Common myeloid progenitor, CD34-positive (primary cell): ENCODE results near the gene SPACA4.

Experiments
- CTCF ChIA-PET: fragments of 350-600 bp; sonication (Branson Sonifier 250); formaldehyde crosslinking; loops from one replicate; lab custom pipeline; 2021; ENCODE audit warnings: antibody characterized with exemption; lab: Charles Lee
- POLR2A ChIA-PET: fragments of 350-600 bp; sonication (Branson Sonifier 250); formaldehyde crosslinking; loops from one replicate; lab custom pipeline; 2021; ENCODE audit warnings: antibody characterized with exemption; lab: Charles Lee
- DNase-seq, 3 donors: peaks; one replicate each; pipeline versions ENCODE4 v3.0.0 to v3.0.0-alpha.2; 2013
- H3K27ac ChIP-seq, 2 experiments: 1 replicate in 1 of 2; 2 replicates in 1 of 2; pipeline ENCODE4 v1.7.0; 2013; ENCODE audit warnings: inconsistent platforms in 2 of 2, low read length in 2 of 2, mild to moderate bottlenecking in 2 of 2, low read depth in 1 of 2, moderate library complexity in 1 of 2; ENCODE audit not compliant: severe bottlenecking in 2 of 2, insufficient read depth in 1 of 2, poor library complexity in 1 of 2
- H3K27me3 ChIP-seq, 5 experiments: replicated peaks in 2 of 5; 1 replicate in 3 of 5; 2 replicates in 2 of 5; pipeline versions ENCODE4 v1.6.1 to v1.7.0; 2013; ENCODE audit warnings: low read length in 4 of 5, mild to moderate bottlenecking in 2 of 5, moderate library complexity in 2 of 5, inconsistent platforms in 1 of 5; ENCODE audit not compliant: insufficient read depth in 5 of 5, control insufficient read depth in 4 of 5
- H3K36me3 ChIP-seq, 4 experiments: 1 replicate in 2 of 4; 2 replicates in 2 of 4; pipeline versions ENCODE4 v1.6.1 to v1.7.0; 2013; ENCODE audit warnings: low read length in 3 of 4, control low read depth in 1 of 4, mild to moderate bottlenecking in 1 of 4; ENCODE audit not compliant: control insufficient read depth in 4 of 4, insufficient read depth in 4 of 4
- H3K4me1 ChIP-seq, 4 experiments: 1 replicate in 3 of 4; 2 replicates in 1 of 4; pipeline versions ENCODE4 v1.6.1 to v1.7.1; 2013; ENCODE audit warnings: low read length in 3 of 4, mild to moderate bottlenecking in 3 of 4, control low read depth in 1 of 4, inconsistent platforms in 1 of 4, moderate library complexity in 1 of 4; ENCODE audit not compliant: control insufficient read depth in 4 of 4, insufficient read depth in 4 of 4; ENCODE audit errors: control extremely low read depth in 1 of 4
- H3K4me3 ChIP-seq, 7 experiments: 1 replicate in 4 of 7; 2 replicates in 3 of 7; pipeline versions ENCODE4 v1.5.1 to v1.7.0; 2013; ENCODE audit warnings: mild to moderate bottlenecking in 7 of 7, low read length in 6 of 7, moderate library complexity in 6 of 7, inconsistent platforms in 2 of 7, low read depth in 2 of 7, control low read depth in 1 of 7; ENCODE audit not compliant: insufficient read depth in 4 of 7, control insufficient read depth in 1 of 7; ENCODE audit errors: extremely low read depth in 1 of 7
- H3K9me3 ChIP-seq, 5 experiments: 1 replicate in 4 of 5; 2 replicates in 1 of 5; pipeline versions ENCODE4 v1.6.1 to v1.7.1; 2013; ENCODE audit warnings: low read length in 4 of 5, mild to moderate bottlenecking in 2 of 5, inconsistent platforms in 1 of 5, low read depth in 1 of 5, moderate library complexity in 1 of 5; ENCODE audit not compliant: control insufficient read depth in 4 of 5, insufficient read depth in 2 of 5; ENCODE audit errors: control extremely low read depth in 1 of 5
- WGBS: methylation state at CpG from one replicate; pipeline ENCODE4 v1.1.5; 2013; ENCODE audit not compliant: insufficient coverage; 5-methylcytosine and 5-hydroxymethylcytosine counted together

Gene SPACA4

DNA sequence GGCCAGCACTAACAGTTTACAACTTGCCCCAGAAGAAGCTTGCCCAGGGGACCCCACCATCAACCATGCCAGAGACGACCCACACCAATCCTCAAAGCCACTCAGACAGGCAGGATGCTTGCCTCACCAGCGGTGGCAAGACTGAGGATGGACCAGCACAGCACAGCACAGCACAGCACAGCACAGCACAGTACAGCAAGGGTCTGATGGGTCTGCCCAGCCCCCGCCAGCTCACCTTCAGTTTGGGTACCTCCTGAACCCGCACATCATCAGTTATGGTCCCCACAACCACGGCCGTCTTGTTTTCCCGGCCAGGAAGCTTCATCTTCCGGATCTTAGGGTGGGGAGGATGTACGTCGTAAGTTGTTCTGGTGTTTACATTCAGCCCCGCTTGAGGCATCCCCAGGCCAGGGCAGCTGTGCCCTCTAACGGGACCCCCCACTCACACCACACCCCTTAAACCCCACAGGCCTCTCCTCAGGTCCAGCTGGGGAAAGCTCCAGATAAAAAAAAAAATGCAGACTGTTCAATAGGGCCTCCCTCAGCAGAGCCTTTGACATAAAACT, 10.0 kb downstream of the SPACA4 start:
- 81% methylated on average over 4 of the region's 12 CpGs for WGBS
- no peak for DNase-seq
- peak overlapping the region in 2 of 7 experiments; percentile 28 to 100 for H3K4me3 ChIP-seq
- ChIA-PET POLR2A (interaction anchor here (0.7 to 0.9 kb wide), 2 partner anchors 17 to 1244 kb away, joined by 3 read pairs; no protein-coding TSS in a partner anchor), CTCF (interaction anchor here (1.1 to 3.2 kb wide), 4 partner anchors 7 to 126 kb away, joined by 3 to 14 read pairs (median 4); no protein-coding TSS in a partner anchor)
- peak overlapping the region; percentile 49 to 87 for H3K27ac ChIP-seq
- H3K27me3 ChIP-seq, result no peaks in the 10 kb centered on the region
- H3K36me3 ChIP-seq, result peaks cover 13 to 37% (median 24%) of the 10 kb centered on the region in 4 experiments
- no peaks in the 10 kb centered on the region for H3K9me3 ChIP-seq
- peaks cover 7 to 37% (median 27%) of the 10 kb centered on the region in 4 experiments for H3K4me1 ChIP-seq

DNA sequence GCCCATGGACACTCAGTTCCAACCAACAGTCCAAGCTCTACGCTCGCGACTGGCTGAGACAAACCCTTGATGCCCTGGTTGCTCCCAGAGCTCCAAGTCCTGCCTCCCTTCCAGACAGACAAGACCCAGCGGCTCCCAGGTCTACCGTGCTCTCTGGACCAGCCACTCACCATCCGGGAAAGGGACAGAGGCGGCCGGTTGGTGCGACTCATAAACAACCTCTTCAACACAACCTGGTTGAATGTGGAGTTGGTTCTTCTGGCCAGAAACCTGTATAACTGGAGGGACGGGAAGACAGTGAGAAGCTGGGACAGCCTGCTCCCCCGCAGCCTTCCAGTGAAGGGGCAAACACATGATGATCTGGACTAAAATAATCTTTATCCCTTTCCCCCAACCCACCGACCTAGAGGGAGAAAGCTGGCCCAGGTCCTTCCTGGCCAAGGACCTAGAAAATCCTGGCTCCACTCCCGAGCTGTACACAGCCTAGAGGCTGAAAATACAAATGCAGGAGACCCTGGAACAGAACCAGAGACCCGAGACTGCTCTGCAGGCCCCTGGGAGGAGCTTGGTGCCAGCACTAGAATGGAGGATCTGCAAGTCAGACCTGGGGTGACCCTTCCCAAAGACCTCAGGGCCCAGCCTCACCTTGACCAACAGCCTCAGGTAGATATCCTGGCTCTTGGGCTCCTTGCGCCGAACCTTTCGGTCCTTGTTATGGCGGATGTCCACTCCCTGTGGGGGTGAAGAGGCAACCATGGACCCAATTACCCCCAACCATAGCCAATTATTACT, 10.8 kb downstream of the SPACA4 start:
- POLR2A ChIA-PET, result interaction anchor here (0.7 to 0.9 kb wide), 2 partner anchors 16 to 1244 kb away, joined by 3 read pairs; no protein-coding TSS in a partner anchor
- H3K4me3 ChIP-seq, result peak overlapping the region in 6 of 7 experiments; percentile 90 to 100 (median 98)

DNA sequence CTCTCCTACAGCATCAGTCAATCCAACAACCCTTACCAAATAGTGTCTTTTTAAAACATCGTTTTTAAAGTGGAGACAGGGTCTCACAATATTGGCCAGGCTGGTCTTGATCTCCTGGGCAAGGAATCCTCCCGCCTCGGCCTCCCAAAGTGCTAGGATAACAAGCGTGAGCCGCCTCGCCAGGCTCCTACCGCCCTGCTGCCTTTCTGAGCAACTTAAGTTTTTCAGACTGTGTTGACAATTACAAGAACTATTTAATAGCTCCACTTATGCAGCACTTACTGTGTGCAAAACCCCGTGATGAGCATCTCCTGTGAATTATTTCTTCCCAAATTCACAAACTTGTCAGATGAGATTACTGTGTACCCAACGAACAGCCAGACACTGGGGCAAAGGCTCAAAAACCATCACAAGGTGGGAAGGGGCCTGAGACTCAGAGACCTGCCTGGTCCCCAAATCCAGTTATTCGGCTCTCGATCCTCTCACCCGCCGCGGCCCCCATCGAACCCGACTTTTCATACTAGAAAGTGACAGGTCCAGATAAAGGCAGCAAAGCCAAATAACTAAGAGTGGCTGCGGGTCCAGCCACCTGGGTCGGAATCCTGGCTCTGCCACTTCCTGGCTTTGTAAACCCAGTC, 11.9 kb downstream of the SPACA4 start:
- Histone ChIP-seq H3K27me3 (no peaks in the 10 kb centered on the region), H3K9me3 (no peaks in the 10 kb centered on the region), H3K4me1 (peaks cover 7 to 40% (median 30%) of the 10 kb centered on the region in 4 experiments), H3K4me3 (peak overlapping the region; percentile 83 to 100 (median 97)), H3K36me3 (peaks cover 13 to 40% (median 24%) of the 10 kb centered on the region in 4 experiments), H3K27ac (peak overlapping the region; percentile 87 to 98)
- WGBS, result 0% methylated on average over 14 of the region's 18 CpGs
- ChIA-PET CTCF (interaction anchor here (1.9 to 3.2 kb wide), 2 partner anchors 9 to 15 kb away, joined by 6 to 14 read pairs; no protein-coding TSS in a partner anchor), POLR2A (interaction anchor here (0.6 to 1.3 kb wide), 5 partner anchors 12 to 354 kb away, joined by 3 to 4 read pairs (median 3); partner anchors contain the start of gene EMP3)
- DNase-seq, result no peak

More for the DNA sequence above, 10.8 kb downstream of the SPACA4 start:
- Histone ChIP-seq H3K36me3 (peaks cover 13 to 38% (median 24%) of the 10 kb centered on the region in 4 experiments), H3K4me1 (peaks cover 7 to 37% (median 27%) of the 10 kb centered on the region in 4 experiments), H3K27me3 (no peaks in the 10 kb centered on the region), H3K9me3 (no peaks in the 10 kb centered on the region), H3K27ac (peak overlapping the region; percentile 87 to 98)
- DNase-seq, result no peak
- CTCF ChIA-PET, result interaction anchor here (1.0 to 3.2 kb wide), 4 partner anchors 8 to 283 kb away, joined by 3 to 14 read pairs (median 4); no protein-coding TSS in a partner anchor
- WGBS, result 80% methylated on average over 12 of the region's 18 CpGs

DNA sequence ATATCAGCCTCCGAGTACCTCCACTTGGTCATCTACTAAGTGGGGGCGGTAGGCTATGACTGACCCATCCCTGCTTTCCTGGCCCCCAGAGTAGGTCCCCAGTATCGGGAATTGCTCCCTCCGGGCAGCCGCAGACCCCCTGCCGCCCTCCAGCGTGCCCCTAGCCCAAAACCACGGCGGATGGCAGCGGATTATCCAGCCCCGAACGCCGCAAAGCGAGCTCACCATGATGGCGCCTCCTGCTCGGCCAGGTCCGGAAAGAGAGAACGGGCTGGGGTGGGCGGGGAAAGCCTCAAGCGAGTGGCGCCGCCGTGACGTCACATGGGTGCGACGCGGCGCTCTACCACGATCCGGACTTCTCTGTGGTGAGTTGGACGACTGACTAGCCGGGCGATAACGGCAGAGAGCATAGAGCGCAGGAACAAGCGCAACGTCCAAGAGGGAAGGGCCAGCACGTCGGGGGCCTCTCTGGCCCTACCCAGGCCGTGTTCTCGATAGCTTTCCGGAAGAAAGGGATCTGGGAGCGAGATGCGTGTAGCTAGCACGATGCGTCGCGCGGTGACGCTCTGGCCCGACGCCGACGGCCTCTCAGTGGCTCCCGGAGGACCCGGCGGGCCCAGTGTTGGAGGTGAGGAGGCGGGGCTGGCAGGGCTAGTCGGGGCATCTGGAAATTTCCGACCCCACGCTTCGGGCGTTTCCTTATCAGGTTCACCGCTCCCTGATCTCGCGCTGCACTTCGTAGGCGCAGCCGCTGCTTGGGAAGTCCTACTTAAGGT, 12.6 kb downstream of the SPACA4 start, which contains the start of the genes RPL18 and SPHK2:
Gene RPL18, minus strand, starts transcription at position 263 of the 776 bp plus-strand sequence. Its CDS starts 35 bp downstream, at position 228.
Gene SPHK2, plus strand, starts transcription at position 591 of the 776 bp plus-strand sequence. CDS start 1,009 bp downstream, outside the sequence.
- Histone ChIP-seq H3K4me1 (peaks cover 7 to 45% (median 35%) of the 10 kb centered on the region in 4 experiments), H3K36me3 (peaks cover 13 to 38% (median 24%) of the 10 kb centered on the region in 4 experiments), H3K4me3 (peak within 1 kb of the TSS; percentile 83 to 100 (median 97)), H3K27me3 (no peaks in the 10 kb centered on the region), H3K9me3 (no peaks in the 10 kb centered on the region), H3K27ac (peak within 1 kb of the TSS; percentile 87 to 98)
- WGBS, result 0% methylated on average over 69 of the region's 69 CpGs
- ChIA-PET POLR2A (interaction anchor here (0.6 to 1.3 kb wide), 4 partner anchors 12 to 354 kb away, joined by 3 to 4 read pairs (median 3); partner anchors contain the start of gene EMP3), CTCF (interaction anchor here (1.0 to 3.2 kb wide), 3 partner anchors 10 to 33 kb away, joined by 3 to 14 read pairs (median 6); no protein-coding TSS in a partner anchor)
- peak; percentile 100 for DNase-seq

DNA sequence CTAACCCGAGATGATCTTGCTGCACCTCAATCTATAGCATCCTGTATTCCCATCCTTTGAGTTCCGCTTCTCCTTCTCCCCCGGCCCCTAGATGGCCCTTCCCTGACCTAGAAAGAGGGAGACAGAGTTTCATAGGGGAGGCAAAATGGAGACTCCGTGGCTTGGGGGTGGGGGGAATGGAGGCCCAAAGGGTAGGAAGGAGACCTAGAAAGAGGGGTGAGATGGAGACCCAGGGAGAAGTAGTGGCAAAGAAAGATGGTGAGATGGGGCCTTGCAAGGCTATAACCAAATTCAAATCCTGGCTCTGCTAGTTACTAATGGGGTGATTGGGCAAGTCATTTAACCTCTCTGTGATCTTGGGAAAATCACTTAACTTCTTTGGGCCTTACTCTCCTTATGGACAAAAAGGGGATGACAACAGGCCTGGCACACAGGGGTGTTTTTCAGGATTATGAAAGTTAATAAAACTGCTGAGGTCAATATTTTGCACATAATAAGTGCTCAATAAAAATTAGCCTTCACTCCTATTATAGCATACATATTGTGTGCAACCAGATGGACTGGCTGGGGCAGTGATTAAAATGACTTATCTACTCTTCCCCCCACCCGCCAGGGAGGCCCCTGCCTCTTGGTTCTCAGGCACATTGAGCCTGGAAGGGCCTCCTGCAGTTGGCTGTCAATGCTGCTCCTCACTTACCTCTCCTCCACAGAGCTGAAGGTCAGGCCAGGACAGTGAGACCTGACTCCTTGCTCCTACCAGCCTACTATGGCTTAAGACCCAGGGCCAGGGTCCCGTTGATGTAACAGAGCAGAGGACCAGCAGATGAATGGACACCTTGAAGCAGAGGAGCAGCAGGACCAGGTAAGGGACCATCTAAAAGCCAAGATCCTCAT, 13.4 kb downstream of the SPACA4 start:
- ChIA-PET POLR2A (interaction anchor here (1.0 to 1.3 kb wide), 2 partner anchors 11 to 18 kb away, joined by 3 to 4 read pairs; no protein-coding TSS in a partner anchor), CTCF (interaction anchor here (1.0 to 3.2 kb wide), 5 partner anchors 11 to 34 kb away, joined by 3 to 14 read pairs (median 6); no protein-coding TSS in a partner anchor)
- no peaks in the 10 kb centered on the region for H3K27me3 ChIP-seq
- peak overlapping the region; percentile 55 to 98 for H3K27ac ChIP-seq
- H3K4me1 ChIP-seq, result peaks cover 7 to 49% (median 42%) of the 10 kb centered on the region in 4 experiments
- WGBS, result 50% methylated on average over 2 of the region's 6 CpGs
- H3K4me3 ChIP-seq, result peak overlapping the region; percentile 41 to 100 (median 94)
- peaks cover 13 to 32% (median 22%) of the 10 kb centered on the region in 4 experiments for H3K36me3 ChIP-seq
- H3K9me3 ChIP-seq, result no peaks in the 10 kb centered on the region
- peak in 1 of 3 donors; percentile 52 for DNase-seq
